ENCODE results near the gene CARHSP1. TPM values are rescaled to one million over a fixed set of nuclear protein-coding genes. Genes with fewer than 3 reads are reported as not detected.
A peak's percentile ranks its signal among the peaks of the same experiment; 100 is the strongest.
"Not testable (repeated sequence)": the region's sequence is repeated elsewhere in the genome, so short reads cannot be mapped to it uniquely, and the experiment has no call there.

Gene CARHSP1
- polyA plus RNA-seq, 2 donors = 212 to 343 TPM

DNA sequence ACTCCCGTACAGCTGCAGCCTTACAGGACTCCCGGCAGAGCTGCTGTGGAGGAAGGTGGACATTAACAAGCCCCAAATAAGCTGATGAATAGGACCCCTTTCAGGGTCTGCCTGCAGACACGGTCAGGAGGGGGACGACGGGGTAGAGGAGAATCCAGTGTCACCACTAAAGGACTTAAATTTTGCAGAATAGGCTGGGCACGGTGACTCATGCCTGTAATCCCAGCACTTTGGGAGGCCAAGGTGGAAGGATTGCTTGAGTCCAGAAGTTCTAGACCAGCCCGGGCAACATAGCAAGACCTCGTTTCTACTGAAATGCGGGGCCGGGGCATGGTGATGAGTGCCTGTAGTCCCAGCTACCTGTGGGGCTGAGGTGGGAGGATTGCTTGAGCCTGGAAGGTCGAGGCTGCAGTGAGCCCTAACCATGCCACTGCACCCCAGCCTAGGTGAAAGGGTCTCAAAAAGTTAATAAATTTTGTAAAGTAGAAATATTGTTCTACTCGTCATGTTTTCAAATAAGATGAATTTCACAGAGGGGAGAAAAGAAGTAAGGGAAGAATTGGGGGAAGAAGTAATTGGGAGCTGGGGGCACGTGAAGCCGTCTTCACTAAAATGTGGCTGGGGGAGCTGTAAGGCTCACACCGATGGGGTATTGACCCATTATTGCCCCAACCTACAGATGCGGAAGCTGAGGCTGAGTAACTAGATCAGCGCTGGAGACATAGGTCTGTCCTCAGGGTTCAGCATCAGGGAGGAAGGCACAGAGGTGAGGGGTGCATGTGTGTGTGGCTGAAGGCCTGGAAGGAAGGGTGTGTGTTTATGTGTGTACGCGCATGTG lies 18.0 kb upstream of the CARHSP1 start:
- H3K27ac ChIP-seq (ENCODE audit: low read depth in 2 of 2, low read length in 1 of 2) = peak overlapping the region in 1 of 2 donors; percentile 1
- H3K27me3 ChIP-seq (ENCODE audit: control insufficient read depth in 1 of 2, insufficient read depth in 2 of 2, low read length in 2 of 2) = no peaks in the 10 kb centered on the region
- no peak overlapping the region for H3K4me3 ChIP-seq (ENCODE audit: low read depth in 1 of 2, low read length in 2 of 2)
- H3K9me3 ChIP-seq (ENCODE audit: control insufficient read depth in 2 of 2, insufficient read depth in 1 of 2, low read depth in 1 of 2, low read length in 1 of 2) = no peaks in the 10 kb centered on the region
- WGBS, 2 donors = 62 to 68% methylated on average over 19 of the region's 19 CpGs
- peaks cover 13 to 19% of the 10 kb centered on the region in 2 donors for H3K36me3 ChIP-seq (ENCODE audit: control insufficient read depth in 2 of 2, insufficient read depth in 2 of 2, low read length in 1 of 2)
- H3K4me1 ChIP-seq (ENCODE audit: control insufficient read depth in 2 of 2, insufficient read depth in 2 of 2, low read length in 1 of 2) = peaks cover 3 to 31% of the 10 kb centered on the region in 2 donors

DNA sequence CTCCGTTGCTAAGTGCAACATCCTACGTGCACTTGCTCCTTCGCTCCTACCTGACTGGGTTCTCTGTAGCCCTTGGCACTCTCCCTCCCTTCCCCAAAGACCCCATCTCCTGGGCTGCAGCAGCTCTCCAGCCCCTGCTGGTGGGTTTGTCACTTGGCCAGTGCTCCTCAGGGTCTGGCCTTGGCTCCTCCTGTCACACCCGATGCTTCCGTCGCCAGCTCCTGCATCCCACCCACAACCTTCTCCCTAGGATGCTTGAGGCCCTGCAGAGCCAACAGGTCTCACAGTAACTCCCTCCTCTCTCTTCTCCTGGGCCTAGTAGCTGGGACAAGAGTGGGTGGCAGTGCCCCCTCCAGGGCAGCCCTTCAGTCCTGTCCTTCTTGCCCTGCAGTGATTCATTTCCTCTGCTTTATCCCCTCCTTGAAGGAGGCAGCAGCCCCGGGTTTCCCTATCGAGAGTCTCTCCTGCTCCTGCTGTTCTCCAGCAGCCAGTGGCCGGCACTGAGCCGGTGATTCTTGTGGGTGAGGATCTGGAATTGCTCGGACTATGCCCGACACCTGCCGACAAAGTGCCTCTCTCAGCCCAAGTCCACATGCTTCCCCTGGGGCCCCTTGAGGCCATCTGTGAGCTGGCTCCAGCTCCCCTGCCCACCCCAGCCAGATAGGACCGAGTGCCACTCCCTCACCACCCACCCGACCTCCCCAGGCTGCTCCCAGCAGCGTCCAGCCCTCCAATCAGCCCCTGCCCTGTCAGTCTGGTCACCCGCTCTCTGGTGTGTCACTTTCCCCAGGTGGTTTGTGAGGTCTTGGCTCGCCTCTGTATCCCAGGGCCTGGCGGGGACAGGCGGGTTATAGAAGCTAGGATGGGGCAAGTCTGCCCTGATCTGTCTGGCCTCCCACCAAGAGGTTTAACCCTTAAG lies 17.1 kb upstream of the CARHSP1 start:
- Histone ChIP-seq H3K4me1 (ENCODE audit: control insufficient read depth in 2 of 2, insufficient read depth in 2 of 2, low read length in 1 of 2) (peaks cover 3 to 31% of the 10 kb centered on the region in 2 donors), H3K27me3 (ENCODE audit: control insufficient read depth in 1 of 2, insufficient read depth in 2 of 2, low read length in 2 of 2) (no peaks in the 10 kb centered on the region), H3K27ac (ENCODE audit: low read depth in 2 of 2, low read length in 1 of 2) (peak overlapping the region in 1 of 2 donors; percentile 1), H3K4me3 (ENCODE audit: low read depth in 1 of 2, low read length in 2 of 2) (no peak overlapping the region), H3K36me3 (ENCODE audit: control insufficient read depth in 2 of 2, insufficient read depth in 2 of 2, low read length in 1 of 2) (peaks cover 11% of the 10 kb centered on the region in 2 donors), H3K9me3 (ENCODE audit: control insufficient read depth in 2 of 2, insufficient read depth in 1 of 2, low read depth in 1 of 2, low read length in 1 of 2) (no peaks in the 10 kb centered on the region)
- 11 to 12% methylated on average over 20 of the region's 20 CpGs for WGBS, 2 donors

DNA sequence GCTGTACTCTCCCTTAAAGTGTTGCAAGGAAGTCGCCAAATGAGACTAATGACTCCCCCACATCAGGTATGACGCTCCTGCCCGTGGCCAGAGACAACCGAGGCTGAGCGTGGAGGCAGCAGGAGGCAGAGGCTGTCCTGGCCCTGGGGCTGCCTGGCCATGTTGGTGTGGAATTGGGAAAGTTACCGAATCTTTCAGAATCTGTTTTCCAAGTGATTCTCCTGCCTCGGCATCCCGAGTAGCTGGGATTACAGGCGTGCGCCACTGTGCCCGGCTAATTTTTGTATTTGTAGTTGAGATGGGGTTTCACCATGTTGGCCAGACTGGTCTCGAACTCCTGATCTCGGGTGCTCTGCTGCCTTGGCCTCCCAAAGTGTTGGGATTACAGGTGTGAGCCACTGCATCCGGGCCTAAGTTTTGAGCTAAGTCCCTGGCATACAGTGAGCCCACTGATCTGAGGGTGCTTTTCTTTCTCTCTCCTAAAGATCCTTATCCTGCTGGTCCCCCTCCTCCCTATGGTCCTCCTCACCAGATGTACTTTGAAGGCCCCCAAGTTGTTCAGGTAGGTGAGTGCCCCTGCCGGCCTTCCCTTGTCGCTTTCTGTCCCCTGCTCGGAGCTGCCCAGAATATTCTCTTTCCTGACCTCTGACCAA lies 14.0 kb upstream of the CARHSP1 start:
- Histone ChIP-seq H3K9me3 (ENCODE audit: control insufficient read depth in 2 of 2, insufficient read depth in 1 of 2, low read depth in 1 of 2, low read length in 1 of 2) (no peaks in the 10 kb centered on the region), H3K27me3 (ENCODE audit: control insufficient read depth in 1 of 2, insufficient read depth in 2 of 2, low read length in 2 of 2) (no peaks in the 10 kb centered on the region), H3K36me3 (ENCODE audit: control insufficient read depth in 2 of 2, insufficient read depth in 2 of 2, low read length in 1 of 2) (no peaks in the 10 kb centered on the region), H3K27ac (ENCODE audit: low read depth in 2 of 2, low read length in 1 of 2) (no peak overlapping the region), H3K4me3 (ENCODE audit: low read depth in 1 of 2, low read length in 2 of 2) (no peak overlapping the region), H3K4me1 (ENCODE audit: control insufficient read depth in 2 of 2, insufficient read depth in 2 of 2, low read length in 1 of 2) (peaks cover 3 to 32% of the 10 kb centered on the region in 2 donors)
- 89% methylated on average over 17 of the region's 17 CpGs for WGBS, 2 donors

DNA sequence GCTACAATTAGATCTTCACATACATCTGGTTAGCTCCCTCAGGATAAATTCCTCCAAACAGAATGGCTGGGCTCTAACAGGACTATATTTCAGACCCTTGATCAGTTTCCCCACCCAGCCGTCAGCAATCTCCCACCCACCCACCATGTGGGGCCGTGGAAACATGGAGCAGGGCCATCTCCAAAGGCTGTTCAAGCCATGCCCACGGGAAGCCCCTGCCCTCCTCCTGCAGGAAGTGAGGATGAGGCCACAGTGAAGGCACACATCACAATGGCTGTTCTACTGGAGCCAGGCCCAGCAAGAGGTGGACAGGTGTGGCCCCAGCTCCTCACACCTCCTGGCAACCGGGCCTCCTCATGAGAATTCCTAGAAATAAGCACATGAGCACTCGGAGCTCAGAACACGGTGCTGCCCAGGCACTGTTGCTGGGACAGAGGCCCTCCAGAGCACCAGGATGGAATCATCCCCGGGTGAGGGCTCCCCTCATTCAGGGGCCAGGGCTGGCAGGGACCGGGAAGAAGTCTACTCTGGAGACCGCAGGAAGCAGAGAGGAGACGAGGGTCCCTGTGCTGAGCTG lies 13.3 kb upstream of the CARHSP1 start, which contains the start of gene LITAFD:
Gene LITAFD (plus strand): TSS at position 311 of the 577 bp plus-strand sequence. CDS start 2,005 bp downstream, outside the sequence.
- H3K27ac ChIP-seq (ENCODE audit: low read depth in 2 of 2, low read length in 1 of 2) = no peak within 1 kb of the TSS
- H3K9me3 ChIP-seq (ENCODE audit: control insufficient read depth in 2 of 2, insufficient read depth in 1 of 2, low read depth in 1 of 2, low read length in 1 of 2) = no peaks in the 10 kb centered on the region
- H3K4me3 ChIP-seq (ENCODE audit: low read depth in 1 of 2, low read length in 2 of 2) = no peak within 1 kb of the TSS
- H3K27me3 ChIP-seq (ENCODE audit: control insufficient read depth in 1 of 2, insufficient read depth in 2 of 2, low read length in 2 of 2) = no peaks in the 10 kb centered on the region
- H3K4me1 ChIP-seq (ENCODE audit: control insufficient read depth in 2 of 2, insufficient read depth in 2 of 2, low read length in 1 of 2) = peaks cover 3 to 29% of the 10 kb centered on the region in 2 donors
- H3K36me3 ChIP-seq (ENCODE audit: control insufficient read depth in 2 of 2, insufficient read depth in 2 of 2, low read length in 1 of 2) = no peaks in the 10 kb centered on the region
- WGBS, 2 donors = 70 to 72% methylated on average over 10 of the region's 10 CpGs

DNA sequence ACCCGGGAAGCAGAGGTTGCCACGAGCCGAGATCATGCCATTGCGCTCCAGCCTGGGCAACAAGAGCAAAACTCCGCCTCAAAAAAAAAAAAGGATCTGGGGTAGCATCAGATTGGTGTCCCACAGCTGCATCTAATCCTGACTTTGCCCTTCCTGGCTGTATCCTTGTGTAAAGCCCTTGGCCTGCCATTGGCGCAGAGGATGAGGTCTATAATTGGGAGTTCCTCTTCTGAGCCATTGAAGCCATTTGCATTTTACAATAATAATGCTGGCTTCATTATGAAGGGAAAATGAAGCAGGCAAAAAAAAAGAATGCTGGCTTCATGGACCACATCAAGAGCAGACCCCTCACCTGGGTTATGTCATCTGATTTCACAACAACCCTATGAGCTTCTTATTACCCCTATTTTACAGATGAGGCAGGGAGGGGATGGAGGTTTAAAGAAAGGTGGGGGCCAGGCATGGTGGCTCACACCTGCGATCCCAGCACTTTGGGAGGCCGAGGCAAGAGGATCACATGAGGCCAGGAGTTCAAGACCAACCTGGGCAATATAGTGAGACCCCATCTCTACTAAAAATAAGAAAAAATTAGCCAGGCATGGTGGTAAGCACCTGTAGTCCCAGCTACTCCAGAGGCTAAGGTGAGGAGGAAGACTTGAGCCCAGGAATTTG lies 12.2 kb upstream of the CARHSP1 start:
- no peak overlapping the region for H3K27ac ChIP-seq (ENCODE audit: low read depth in 2 of 2, low read length in 1 of 2)
- no peaks in the 10 kb centered on the region for H3K36me3 ChIP-seq (ENCODE audit: control insufficient read depth in 2 of 2, insufficient read depth in 2 of 2, low read length in 1 of 2)
- H3K27me3 ChIP-seq (ENCODE audit: control insufficient read depth in 1 of 2, insufficient read depth in 2 of 2, low read length in 2 of 2) = no peaks in the 10 kb centered on the region
- H3K4me1 ChIP-seq (ENCODE audit: control insufficient read depth in 2 of 2, insufficient read depth in 2 of 2, low read length in 1 of 2) = peaks cover 3 to 21% of the 10 kb centered on the region in 2 donors
- WGBS, 2 donors = 89 to 90% methylated on average over 8 of the region's 8 CpGs
- H3K9me3 ChIP-seq (ENCODE audit: control insufficient read depth in 2 of 2, insufficient read depth in 1 of 2, low read depth in 1 of 2, low read length in 1 of 2) = no peaks in the 10 kb centered on the region
- H3K4me3 ChIP-seq (ENCODE audit: low read depth in 1 of 2, low read length in 2 of 2) = no peak overlapping the region

DNA sequence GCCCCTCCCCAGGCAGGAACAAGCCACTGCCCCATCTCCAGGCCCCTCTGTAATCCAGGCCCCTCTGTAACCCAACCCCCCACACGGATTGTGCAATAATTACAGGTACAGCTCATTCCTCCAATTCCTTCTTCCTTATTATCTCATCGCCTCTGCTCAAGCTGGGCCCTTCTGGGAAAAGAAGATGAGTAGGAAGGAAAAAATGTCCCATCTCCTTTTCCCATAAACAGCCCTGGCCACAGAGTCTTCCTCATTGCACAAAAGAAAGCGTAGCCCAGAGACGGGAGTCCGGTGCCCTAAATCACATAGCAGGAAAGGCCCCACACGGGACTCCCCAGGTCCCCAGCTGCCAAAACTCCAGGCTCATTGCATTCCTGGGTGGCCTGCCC lies 9.7 kb upstream of the CARHSP1 start:
- no peak overlapping the region for H3K4me3 ChIP-seq (ENCODE audit: low read depth in 1 of 2, low read length in 2 of 2)
- WGBS, 2 donors = 37 to 41% methylated on average over 6 of the region's 6 CpGs
- H3K27ac ChIP-seq (ENCODE audit: low read depth in 2 of 2, low read length in 1 of 2) = peak overlapping the region; percentile 37 to 82
- no peaks in the 10 kb centered on the region for H3K36me3 ChIP-seq (ENCODE audit: control insufficient read depth in 2 of 2, insufficient read depth in 2 of 2, low read length in 1 of 2)
- no peaks in the 10 kb centered on the region for H3K27me3 ChIP-seq (ENCODE audit: control insufficient read depth in 1 of 2, insufficient read depth in 2 of 2, low read length in 2 of 2)
- peaks cover 0 to 6% of the 10 kb centered on the region in 2 donors for H3K4me1 ChIP-seq (ENCODE audit: control insufficient read depth in 2 of 2, insufficient read depth in 2 of 2, low read length in 1 of 2)
- H3K9me3 ChIP-seq (ENCODE audit: control insufficient read depth in 2 of 2, insufficient read depth in 1 of 2, low read depth in 1 of 2, low read length in 1 of 2) = no peaks in the 10 kb centered on the region

DNA sequence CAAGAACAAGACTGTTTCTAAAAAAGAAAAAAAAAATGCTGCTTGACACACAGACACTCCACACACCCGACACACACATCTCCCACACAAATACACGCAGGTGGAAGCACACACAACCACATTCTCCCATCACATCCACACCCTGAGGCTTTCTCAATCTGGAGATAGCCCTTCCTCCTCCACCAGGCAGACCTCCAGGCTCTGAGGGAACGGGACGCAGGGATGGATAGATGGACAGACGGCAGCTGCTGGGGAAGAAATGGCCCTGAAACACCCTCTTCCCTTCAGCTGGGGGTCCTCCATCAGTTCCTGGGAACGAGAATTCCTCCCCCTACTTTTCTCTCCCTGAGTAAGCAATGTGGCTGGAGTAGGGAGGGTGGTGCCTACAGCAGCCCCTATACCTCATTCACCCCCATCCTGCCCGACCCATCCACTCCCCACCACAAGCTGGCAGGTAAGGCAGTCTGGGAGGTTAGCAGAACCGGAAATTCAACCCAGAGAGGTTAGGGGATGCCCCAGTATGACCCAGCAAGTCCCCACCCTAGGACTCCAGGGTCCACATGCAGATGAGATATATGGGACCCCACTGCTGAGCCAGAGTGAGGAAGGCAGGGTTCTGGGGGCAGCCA lies 9.2 kb upstream of the CARHSP1 start:
- Histone ChIP-seq H3K27me3 (ENCODE audit: control insufficient read depth in 1 of 2, insufficient read depth in 2 of 2, low read length in 2 of 2) (no peaks in the 10 kb centered on the region), H3K4me3 (ENCODE audit: low read depth in 1 of 2, low read length in 2 of 2) (no peak overlapping the region), H3K27ac (ENCODE audit: low read depth in 2 of 2, low read length in 1 of 2) (peak overlapping the region; percentile 18 to 82), H3K4me1 (ENCODE audit: control insufficient read depth in 2 of 2, insufficient read depth in 2 of 2, low read length in 1 of 2) (peaks cover 0 to 6% of the 10 kb centered on the region in 2 donors), H3K36me3 (ENCODE audit: control insufficient read depth in 2 of 2, insufficient read depth in 2 of 2, low read length in 1 of 2) (no peaks in the 10 kb centered on the region), H3K9me3 (ENCODE audit: control insufficient read depth in 2 of 2, insufficient read depth in 1 of 2, low read depth in 1 of 2, low read length in 1 of 2) (no peaks in the 10 kb centered on the region)
- WGBS, 2 donors = 55 to 64% methylated on average over 8 of the region's 8 CpGs

DNA sequence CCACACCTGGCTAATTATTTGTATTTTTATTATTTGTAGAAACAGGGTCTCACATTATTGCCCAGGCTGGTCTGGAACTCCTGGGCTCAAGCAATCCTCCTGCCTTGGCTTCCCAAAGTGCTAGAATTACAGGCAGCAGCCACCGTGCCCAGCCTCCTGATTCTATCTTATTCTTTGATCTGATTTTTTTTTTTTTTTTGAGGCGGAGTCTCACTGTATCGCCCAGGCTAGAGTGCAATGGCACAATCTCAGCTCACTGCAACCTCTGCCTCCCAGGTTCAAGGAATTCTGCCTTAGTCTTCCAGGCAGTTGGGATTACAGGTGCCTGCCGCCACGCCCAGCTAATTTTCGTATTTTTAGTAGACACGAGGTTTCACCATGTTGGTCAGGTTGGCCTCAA lies 6.5 kb upstream of the CARHSP1 start:
- not testable (repeated sequence) for H3K27ac ChIP-seq (ENCODE audit: low read depth in 2 of 2, low read length in 1 of 2); H3K27me3 ChIP-seq (ENCODE audit: control insufficient read depth in 1 of 2, insufficient read depth in 2 of 2, low read length in 2 of 2); H3K9me3 ChIP-seq (ENCODE audit: control insufficient read depth in 2 of 2, insufficient read depth in 1 of 2, low read depth in 1 of 2, low read length in 1 of 2); H3K36me3 ChIP-seq (ENCODE audit: control insufficient read depth in 2 of 2, insufficient read depth in 2 of 2, low read length in 1 of 2); H3K4me3 ChIP-seq (ENCODE audit: low read depth in 1 of 2, low read length in 2 of 2); H3K4me1 ChIP-seq (ENCODE audit: control insufficient read depth in 2 of 2, insufficient read depth in 2 of 2, low read length in 1 of 2)
- WGBS, 2 donors = 65 to 80% methylated on average over 7 of the region's 7 CpGs
